Spleen (tissue), 11 donors: ENCODE measurements around the gene STIM1. TPM values are rescaled to one million over a fixed set of nuclear protein-coding genes. Genes with fewer than 3 reads are reported as not detected.

Source experiments
- DNase-seq: peaks from one replicate; pipeline ENCODE4 v3.0.0-alpha.2; 2020
- H3K27ac ChIP-seq, 8 donors: fragments of 200-600 bp; sonication (generic) in 7 of 8; 1 replicate in 4 of 8; 2 replicates in 4 of 8; pipeline versions ENCODE4 v1.5.0 to v1.8.0; 2016 to 2021; ENCODE audit warnings: inconsistent platforms in 4 of 8, mild to moderate bottlenecking in 4 of 8, moderate library complexity in 1 of 8
- H3K27me3 ChIP-seq, 7 donors: fragments of 200-600 bp; sonication (generic) in 6 of 7; replicated peaks in 1 of 7; 1 replicate in 4 of 7; 2 replicates in 3 of 7; pipeline versions ENCODE4 v1.5.0 to v1.8.0; 2016 to 2021; ENCODE audit warnings: inconsistent platforms in 3 of 7, mild to moderate bottlenecking in 1 of 7
- H3K36me3 ChIP-seq, 6 donors: fragments of 200-600 bp; sonication (generic) in 5 of 6; 1 replicate in 4 of 6; 2 replicates in 2 of 6; pipeline versions ENCODE4 v1.5.0 to v1.8.0; 2016 to 2021; ENCODE audit warnings: inconsistent platforms in 2 of 6
- H3K4me1 ChIP-seq, 6 donors: fragments of 200-600 bp; sonication (generic) in 5 of 6; 1 replicate in 3 of 6; 2 replicates in 3 of 6; pipeline versions ENCODE4 v1.5.0 to v1.8.0; 2016 to 2021; ENCODE audit warnings: inconsistent platforms in 3 of 6
- H3K4me3 ChIP-seq, 8 donors: fragments of 200-600 bp; sonication (generic) in 7 of 8; 1 replicate in 4 of 8; 2 replicates in 4 of 8; pipeline versions ENCODE4 v1.5.0 to v1.8.0; 2016 to 2021; ENCODE audit warnings: inconsistent platforms in 4 of 8, mild to moderate bottlenecking in 4 of 8, moderate library complexity in 2 of 8
- H3K9me3 ChIP-seq, 8 donors: fragments of 200-600 bp; sonication (generic) in 7 of 8; 1 replicate in 4 of 8; 2 replicates in 4 of 8; pipeline versions ENCODE4 v1.5.0 to v1.8.0; 2016 to 2021; ENCODE audit warnings: inconsistent platforms in 4 of 8
- POLR2A ChIP-seq, 3 donors: fragments of 450-650 bp; IDR thresholded peaks; one replicate each; pipeline ENCODE4 v1.5.1; 2017; ENCODE audit warnings: antibody characterized with exemption in 3 of 3, mild to moderate bottlenecking in 1 of 3
- POLR2AphosphoS5 ChIP-seq, 3 donors: sonication (generic); formaldehyde crosslinking; IDR thresholded peaks; one replicate each; pipeline ENCODE4 v1.5.1; 2017; ENCODE audit warnings: antibody characterized with exemption in 3 of 3
- WGBS, 5 donors: extraction: QIAGEN DNeasy Blood & Tissue Kit in 3 of 5; methylation state at CpG; one replicate each; pipeline versions ENCODE4 v1.1.5 to v1.1.7; 2013 to 2018; 5-methylcytosine and 5-hydroxymethylcytosine counted together
- intact Hi-C: fragments of 100-400 bp; cut with DNase I; formaldehyde crosslinking; loops from one replicate; pipeline ENCODE4 v1.15.0; 2023; ENCODE audit warnings: low total_unique reads
- polyA plus RNA-seq, 3 donors: library from polyadenylated mRNA; stranded (reverse); fragments of 200-250 nt; gene quantifications; one replicate each; pipeline ENCODE4 v1.2.1, GENCODE V29; 2013
- total RNA-seq, 7 donors: library from RNA; depleted of rRNA in 3 of 7; stranded (reverse); fragments of >200 nt in 3 of 7; fragmentation: NEBNext Ultra II Directional in 4 of 7; extraction: Animal tissue kit (Norgen Biotek cat#: 25700) in 4 of 7; gene quantifications; one replicate each; pipeline versions ENCODE4 v1.1.0 to v1.2.1, GENCODE V29; 2016 to 2021
- TF ChIP-seq, protein P1 (sequence below), 11 experiments: fragments of 200-600 bp in 7 of 11; fragments of 450-650 bp in 4 of 11; sonication (generic) in 4 of 11; IDR thresholded peaks in 8 of 11; conservative IDR thresholded peaks in 3 of 11; 1 replicate in 7 of 11; 2 replicates in 4 of 11; pipeline versions ENCODE4 v1.4.0 to v1.8.0; 2016 to 2021; ENCODE audit warnings: antibody characterized with exemption in 11 of 11, inconsistent platforms in 4 of 11, mild to moderate bottlenecking in 1 of 11
- donor health status: healthy with polysubstance abuse.
- donor health status: DM: no; HTN: no; CAD: no; lungs with moderate emphysema.
- donor health status: DM: no; HTN: no; CAD: no.
- donor health status: Bipolar disorder and iron deficiency.
- donor health status: healthy.
- donor health status: DM: no; HTN: no; CAD: no.
- donor health status: DM: yes; HTN: yes; CAD: no.

STIM1 gene
- total and polyA plus RNA-seq, 10 donors, result 13.0 to 85.2 (median 58.0) TPM

DNA sequence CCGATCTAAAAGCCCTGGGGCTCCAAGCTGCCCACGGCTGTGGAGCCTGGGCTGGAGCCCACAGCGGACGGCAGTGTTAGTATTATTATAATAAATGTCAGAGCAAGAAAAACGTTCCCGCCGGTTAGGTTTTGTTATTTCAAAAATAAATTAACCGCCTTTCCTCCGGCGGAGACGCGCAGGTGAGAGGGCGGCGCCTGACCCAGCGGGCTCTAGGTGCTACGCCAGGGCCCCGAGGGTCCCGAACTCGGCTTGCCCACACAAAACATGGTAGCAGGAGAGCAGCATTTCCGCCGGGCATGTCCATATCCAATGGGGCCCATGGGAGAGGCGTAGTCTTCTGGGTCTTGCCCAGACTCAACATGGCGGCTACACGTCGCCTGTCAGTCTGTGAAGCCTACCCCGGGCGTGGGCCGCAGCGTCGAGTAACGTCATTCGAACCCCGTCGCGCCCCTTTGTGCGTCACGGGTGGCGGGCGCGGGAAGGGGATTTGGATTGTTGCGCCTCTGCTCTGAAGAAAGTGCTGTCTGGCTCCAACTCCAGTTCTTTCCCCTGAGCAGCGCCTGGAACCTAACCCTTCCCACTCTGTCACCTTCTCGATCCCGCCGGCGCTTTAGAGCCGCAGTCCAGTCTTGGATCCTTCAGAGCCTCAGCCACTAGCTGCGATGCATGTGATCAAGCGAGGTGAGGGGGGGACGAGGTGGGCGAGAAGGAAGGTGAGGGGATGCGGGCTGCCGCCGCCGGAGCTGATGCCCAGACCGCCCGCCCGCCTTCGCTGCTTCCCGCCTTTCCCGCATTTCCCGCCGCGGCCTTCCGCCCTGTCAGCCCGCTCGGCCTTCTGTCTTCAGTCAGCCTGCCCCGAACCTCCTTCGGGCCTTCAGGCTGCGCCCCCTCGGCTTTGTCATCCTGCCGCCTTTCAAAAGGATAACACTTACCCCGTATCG, 239.2 kb downstream of the STIM1 start, which contains the start of gene RRM1:
RRM1 (plus strand) TSS at position 452 of the 944 bp plus-strand sequence; CDS start at position 666, 214 bp downstream.
- Histone ChIP-seq H3K4me1 (peaks cover 13 to 81% (median 36%) of the 10 kb centered on the region in 6 donors), H3K36me3 (peaks cover 0 to 30% (median 9%) of the 10 kb centered on the region in 6 donors), H3K27ac (peak within 1 kb of the TSS; percentile 84 to 95 (median 92)), H3K4me3 (peak within 1 kb of the TSS; percentile 74 to 91 (median 82)), H3K27me3 (no peaks in the 10 kb centered on the region), H3K9me3 (no peaks in the 10 kb centered on the region)
- DNase-seq, result peak; percentile 96
- intact Hi-C loops, result no loop called here
- TF ChIP-seq, protein P1, sequence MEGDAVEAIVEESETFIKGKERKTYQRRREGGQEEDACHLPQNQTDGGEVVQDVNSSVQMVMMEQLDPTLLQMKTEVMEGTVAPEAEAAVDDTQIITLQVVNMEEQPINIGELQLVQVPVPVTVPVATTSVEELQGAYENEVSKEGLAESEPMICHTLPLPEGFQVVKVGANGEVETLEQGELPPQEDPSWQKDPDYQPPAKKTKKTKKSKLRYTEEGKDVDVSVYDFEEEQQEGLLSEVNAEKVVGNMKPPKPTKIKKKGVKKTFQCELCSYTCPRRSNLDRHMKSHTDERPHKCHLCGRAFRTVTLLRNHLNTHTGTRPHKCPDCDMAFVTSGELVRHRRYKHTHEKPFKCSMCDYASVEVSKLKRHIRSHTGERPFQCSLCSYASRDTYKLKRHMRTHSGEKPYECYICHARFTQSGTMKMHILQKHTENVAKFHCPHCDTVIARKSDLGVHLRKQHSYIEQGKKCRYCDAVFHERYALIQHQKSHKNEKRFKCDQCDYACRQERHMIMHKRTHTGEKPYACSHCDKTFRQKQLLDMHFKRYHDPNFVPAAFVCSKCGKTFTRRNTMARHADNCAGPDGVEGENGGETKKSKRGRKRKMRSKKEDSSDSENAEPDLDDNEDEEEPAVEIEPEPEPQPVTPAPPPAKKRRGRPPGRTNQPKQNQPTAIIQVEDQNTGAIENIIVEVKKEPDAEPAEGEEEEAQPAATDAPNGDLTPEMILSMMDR (IDR thresholded peaks at IDR 0.05 in 8 of 11, conservative IDR thresholded peaks at IDR 0.05 in 3 of 11), result no peak
- TF ChIP-seq POLR2AphosphoS5 (IDR thresholded peaks at IDR 0.05) (peak; percentile 93 to 97 (median 95)), POLR2A (IDR thresholded peaks at IDR 0.05) (peak in 1 of 3 donors; percentile 15)
- WGBS, 5 donors, result 0 to 1% (median 1%) methylated on average over 52 to 74 of the region's 74 CpGs

DNA sequence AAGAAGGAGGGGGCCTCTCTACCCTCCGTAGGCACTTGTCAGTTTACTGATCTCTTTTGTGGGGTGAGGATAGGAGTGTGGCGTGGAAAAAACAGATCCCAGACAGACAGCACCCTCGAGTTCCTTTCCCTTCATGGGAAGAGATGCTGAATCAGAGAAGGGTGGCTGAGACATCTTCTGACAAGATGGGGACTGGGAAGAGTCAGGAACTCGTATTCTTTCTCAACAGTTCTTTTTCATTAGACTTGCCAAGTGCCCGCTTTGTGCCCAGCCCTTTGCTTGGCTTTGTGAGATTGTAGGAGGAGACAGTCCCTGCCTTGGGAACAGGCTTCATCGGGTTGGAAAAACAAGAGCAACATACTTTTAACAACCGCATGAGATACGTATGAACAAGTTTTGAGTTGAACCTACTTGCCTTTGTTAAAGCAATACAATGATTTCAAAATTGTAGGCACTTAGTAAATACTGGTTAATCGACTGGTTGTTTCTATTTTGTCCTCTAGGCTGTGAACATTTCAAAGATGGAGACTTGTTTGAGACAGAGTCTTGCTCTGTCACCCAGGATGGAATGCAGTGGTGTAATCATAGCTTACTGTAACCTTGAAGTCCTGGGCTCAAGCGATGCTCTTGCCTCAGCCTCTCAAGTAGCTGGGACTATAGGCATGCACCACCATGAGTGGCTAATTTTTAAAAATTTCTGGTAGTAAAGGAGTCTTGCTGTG, 240.2 kb downstream of the STIM1 start:
- no peaks in the 10 kb centered on the region for H3K27me3 ChIP-seq
- intact Hi-C loops, result no loop called here
- H3K4me1 ChIP-seq, result peaks cover 13 to 90% (median 36%) of the 10 kb centered on the region in 6 donors
- peaks cover 0 to 20% (median 6%) of the 10 kb centered on the region in 6 donors for H3K36me3 ChIP-seq
- no peak for DNase-seq
- TF ChIP-seq, protein P1 (IDR thresholded peaks at IDR 0.05 in 8 of 11, conservative IDR thresholded peaks at IDR 0.05 in 3 of 11), result no peak
- TF ChIP-seq POLR2AphosphoS5 (IDR thresholded peaks at IDR 0.05), result no peak
- H3K4me3 ChIP-seq, result peak overlapping the region; percentile 74 to 91 (median 82)
- H3K27ac ChIP-seq, result peak overlapping the region in 7 of 8 donors; percentile 89 to 95 (median 93)
- 16 to 31% (median 18%) methylated on average over 10 of the region's 10 CpGs for WGBS, 5 donors
- no peaks in the 10 kb centered on the region for H3K9me3 ChIP-seq

DNA sequence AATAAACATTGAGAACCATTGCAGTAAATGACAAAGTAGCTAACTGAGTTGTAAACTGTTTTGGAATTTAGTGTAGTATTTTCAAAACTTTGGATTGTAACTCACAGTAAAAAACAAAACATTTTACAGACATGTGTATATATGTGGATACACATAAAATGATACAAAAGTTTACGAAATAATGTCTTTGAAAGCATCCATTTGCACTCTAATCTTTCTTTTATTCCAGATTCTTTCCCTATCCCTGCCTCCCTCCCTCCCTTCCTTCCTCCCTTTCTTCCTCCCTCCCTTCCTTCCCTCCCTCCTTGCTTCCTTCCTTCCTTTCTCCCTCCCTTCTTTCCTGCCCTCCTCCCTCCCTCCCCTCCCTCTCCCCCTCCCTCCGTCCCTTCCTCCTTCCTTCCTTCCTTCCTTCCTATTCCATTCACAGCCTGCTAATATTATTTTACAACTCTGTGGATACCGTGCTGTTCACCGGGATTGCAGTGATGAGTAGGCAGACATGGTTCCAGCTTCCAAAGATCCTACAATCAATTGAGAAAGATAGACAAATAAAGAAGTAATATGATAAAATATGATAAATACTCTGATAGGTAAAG, 242.7 kb downstream of the STIM1 start:
- intact Hi-C loops, result no loop called here

More for the DNA sequence above, 242.7 kb downstream of the STIM1 start:
- no peak for TF ChIP-seq POLR2AphosphoS5 (IDR thresholded peaks at IDR 0.05)
- no peak for TF ChIP-seq POLR2A (IDR thresholded peaks at IDR 0.05)
- TF ChIP-seq, protein P1 (IDR thresholded peaks at IDR 0.05 in 8 of 11, conservative IDR thresholded peaks at IDR 0.05 in 3 of 11), result no peak
- H3K4me3 ChIP-seq, result no peak overlapping the region
- H3K9me3 ChIP-seq, result no peaks in the 10 kb centered on the region
- H3K36me3 ChIP-seq, result peaks cover 0 to 16% (median 3%) of the 10 kb centered on the region in 6 donors
- peaks cover 13 to 73% (median 36%) of the 10 kb centered on the region in 6 donors for H3K4me1 ChIP-seq
- H3K27ac ChIP-seq, result no peak overlapping the region
- WGBS, 5 donors, result 64 to 81% (median 68%) methylated on average over 4 of the region's 4 CpGs
- no peak for DNase-seq
- H3K27me3 ChIP-seq, result no peaks in the 10 kb centered on the region
